HG02840 (cell line): ENCODE measurements around the gene STRN.
A peak's percentile ranks its signal among the peaks of the same experiment; 100 is the strongest.
"Not testable (repeated sequence)": the region's sequence is repeated elsewhere in the genome, so short reads cannot be mapped to it uniquely, and the experiment has no call there.

Experiments used
- ATAC-seq: cut with Tn5 transposase; IDR thresholded peaks from one replicate; pipeline ENCODE4 v1.9.1; 2021; ENCODE audit warnings: mild to moderate bottlenecking, moderate library complexity, moderate number of reproducible peaks; ENCODE audit not compliant: unreplicated experiment, low FRiP score

The STRN gene, protein sequence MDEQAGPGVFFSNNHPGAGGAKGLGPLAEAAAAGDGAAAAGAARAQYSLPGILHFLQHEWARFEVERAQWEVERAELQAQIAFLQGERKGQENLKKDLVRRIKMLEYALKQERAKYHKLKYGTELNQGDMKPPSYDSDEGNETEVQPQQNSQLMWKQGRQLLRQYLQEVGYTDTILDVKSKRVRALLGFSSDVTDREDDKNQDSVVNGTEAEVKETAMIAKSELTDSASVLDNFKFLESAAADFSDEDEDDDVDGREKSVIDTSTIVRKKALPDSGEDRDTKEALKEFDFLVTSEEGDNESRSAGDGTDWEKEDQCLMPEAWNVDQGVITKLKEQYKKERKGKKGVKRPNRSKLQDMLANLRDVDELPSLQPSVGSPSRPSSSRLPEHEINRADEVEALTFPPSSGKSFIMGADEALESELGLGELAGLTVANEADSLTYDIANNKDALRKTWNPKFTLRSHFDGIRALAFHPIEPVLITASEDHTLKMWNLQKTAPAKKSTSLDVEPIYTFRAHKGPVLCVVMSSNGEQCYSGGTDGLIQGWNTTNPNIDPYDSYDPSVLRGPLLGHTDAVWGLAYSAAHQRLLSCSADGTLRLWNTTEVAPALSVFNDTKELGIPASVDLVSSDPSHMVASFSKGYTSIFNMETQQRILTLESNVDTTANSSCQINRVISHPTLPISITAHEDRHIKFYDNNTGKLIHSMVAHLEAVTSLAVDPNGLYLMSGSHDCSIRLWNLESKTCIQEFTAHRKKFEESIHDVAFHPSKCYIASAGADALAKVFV

GRCh38 chr2:36966370-36967235, at the start of gene STRN:
Gene STRN (minus strand): TSS chr2:36966536. CDS start chr2:36966463, 73 bp downstream.
- ATAC-seq, result peak; percentile 98

DNA sequence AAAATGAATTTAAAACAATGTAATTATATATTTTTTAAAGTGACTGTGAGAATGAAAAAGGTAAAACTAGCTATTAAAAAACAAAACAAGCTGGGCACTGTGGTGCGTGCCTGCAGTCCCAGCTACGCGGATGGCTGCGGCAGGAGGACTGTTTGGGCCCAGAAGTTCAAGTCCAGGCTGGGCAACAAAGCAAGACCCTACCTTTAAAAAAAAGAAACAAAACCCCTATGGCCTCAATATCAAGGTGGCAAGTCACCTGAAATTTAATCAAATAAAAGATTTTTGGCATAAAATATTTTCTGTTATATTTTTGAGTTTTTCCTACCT, 46.9 kb upstream of the STRN start:
- ATAC-seq, result peak; percentile 10

DNA sequence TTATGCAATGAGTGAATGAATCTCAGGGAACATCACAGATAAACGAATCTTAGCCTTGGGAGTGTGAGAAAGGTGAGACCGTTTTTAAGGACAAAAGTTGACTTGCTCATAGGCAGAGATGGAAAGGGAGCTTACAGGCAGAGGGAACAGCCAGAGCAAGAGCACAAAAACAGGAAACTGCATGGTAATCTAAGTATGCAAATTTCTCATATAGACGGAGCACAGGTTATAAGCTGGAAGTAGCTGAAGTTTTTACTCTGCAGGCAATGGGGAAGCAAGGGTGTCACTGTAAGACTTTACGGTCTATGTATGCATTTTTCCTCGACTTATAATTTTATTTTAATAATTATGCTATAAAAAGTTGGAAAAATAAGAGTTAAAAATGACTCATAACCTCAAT, 44.8 kb upstream of the STRN start:
- peak; percentile 47 for ATAC-seq

DNA sequence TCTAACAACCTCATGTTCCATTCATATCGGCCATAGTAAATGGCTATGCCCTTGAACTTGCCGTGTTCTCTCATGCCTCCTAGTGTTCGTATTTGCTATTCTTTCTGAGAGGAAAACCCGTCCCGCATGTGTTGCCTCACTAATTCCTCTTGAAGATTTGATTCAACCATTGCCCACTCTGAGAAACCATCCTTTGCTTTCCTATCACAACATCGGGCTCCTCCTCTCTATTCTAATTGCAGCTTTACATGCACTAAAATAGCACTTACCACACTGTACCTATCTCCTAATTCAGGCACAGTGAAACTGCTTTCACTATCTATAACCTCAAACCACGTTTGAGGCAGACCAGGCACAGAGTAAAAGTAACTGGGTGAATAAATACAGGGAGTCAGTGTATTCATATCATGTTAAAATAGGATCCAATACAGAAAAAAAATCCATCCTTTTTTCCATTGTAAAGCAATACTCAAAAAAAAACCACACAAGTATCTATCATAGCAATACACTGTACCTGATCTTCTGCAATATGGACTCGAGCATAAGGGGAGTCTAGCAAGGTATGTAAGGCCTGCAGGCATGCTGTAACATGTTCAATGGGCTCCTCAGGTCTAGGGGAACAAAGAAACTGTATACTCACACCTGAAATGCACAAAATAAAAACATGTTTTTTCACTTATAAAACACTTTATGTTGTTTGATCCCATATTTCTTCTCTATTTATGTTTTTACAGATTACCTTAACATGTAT, 39.0 kb upstream of the STRN start:
- ATAC-seq, result peak; percentile 97

DNA sequence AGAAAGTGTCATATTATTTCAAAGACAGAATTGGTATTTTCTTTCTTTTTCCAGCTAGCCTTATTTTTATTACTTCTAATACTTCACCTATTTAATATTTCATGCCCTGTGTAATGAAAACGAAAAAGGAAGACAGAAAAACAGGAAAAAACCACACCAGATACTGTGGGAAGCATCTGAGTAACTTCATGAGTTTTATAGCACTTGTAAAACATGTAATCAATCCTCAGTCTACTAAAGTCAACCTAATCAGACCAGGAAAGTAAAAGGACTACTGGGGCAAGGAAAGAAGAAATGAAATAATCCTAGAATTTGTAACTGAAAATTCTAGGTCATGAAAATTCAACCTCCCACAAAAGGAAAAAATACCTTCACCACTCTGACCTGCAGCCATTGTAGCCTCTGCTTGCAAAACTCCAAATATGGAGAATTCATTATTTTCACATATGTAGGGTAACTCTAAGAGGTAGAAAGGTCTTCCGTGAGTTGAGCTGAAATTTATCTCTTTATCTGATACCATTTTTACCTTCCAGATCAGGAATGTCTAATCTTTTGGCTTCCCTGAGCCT, 34.7 kb upstream of the STRN start:
- ATAC-seq, result no peak

DNA sequence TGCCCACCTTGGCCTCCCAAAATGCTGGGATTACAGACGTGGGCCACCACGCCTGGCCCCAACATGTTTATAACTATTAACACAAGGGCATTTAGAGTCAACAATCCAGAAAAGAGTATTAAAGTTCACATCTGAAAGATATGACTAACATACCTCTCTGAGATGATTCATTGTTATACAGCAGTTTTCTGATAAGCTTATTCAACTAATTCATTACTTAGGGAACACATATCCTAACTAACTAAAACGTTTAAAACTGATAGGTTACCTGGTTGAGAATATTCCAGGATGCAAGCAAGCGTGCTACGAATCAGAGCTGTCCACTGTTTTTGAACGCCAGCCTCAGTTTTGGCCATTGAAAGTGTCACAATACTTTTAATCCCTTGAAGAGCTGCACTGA, 34.0 kb upstream of the STRN start:
- ATAC-seq, result no peak

DNA sequence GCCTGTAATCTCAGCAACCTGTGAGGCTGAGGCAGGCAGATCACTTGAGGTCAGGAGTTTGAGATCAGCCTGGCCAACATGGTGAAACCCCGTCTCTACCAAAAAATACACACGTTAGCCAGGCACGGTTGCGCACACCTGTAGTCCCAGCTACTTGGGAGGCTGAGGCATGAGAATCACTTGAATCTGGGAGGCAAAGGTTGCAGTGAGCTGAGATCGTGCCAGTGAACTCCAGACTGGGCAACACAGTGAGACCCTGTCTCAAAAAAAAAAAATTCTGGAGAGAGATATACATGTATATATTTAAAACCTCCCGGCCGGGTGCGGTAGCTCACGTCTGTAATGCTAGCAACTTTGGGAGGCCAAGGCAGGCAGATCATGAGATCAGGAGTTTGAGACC, 33.1 kb upstream of the STRN start:
- not testable (repeated sequence) for ATAC-seq

- no peak for ATAC-seq
Observed at GRCh38 chr2:36993841-36994620, 27.7 kb upstream of the STRN start.

- ATAC-seq, result no peak
Observed at GRCh38 chr2:36988008-36988407, 21.7 kb upstream of the STRN start.

DNA sequence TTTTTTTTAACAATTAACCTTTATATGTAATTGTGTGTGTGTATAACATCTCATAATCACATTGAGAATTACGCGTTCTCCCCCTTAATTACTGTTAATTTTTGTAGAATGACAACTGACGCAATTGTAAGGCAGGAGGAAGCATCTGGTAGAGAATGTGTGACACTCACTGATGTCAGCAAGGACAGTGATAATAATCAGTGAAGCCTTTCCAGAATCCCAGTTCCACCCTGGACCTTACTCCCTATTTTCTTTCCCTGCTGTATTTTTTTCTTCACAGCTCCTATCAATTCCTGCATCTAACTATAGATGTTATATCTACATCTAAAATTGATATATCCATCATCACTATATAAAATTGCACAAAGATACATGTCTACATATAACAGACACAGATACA, 16.1 kb upstream of the STRN start:
- ATAC-seq, result no peak

DNA sequence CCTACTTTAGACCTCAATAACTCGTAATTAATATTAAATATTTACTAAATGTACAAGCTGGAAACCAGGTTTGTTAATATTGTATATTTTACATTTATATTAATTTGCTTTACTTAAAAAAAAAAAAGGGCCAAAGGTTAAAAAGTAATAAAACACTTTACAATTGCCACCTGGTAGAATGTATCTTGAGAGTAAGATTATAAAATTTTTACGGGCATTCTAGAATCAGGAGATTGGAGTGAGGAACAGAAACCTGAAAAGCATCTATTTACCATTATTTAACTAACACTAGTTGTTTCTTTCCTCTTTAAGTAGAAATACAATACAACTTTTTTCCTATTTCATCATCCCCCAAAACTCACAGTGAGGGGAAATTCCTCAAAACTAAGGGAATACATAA, 15.6 kb upstream of the STRN start:
- no peak for ATAC-seq

DNA sequence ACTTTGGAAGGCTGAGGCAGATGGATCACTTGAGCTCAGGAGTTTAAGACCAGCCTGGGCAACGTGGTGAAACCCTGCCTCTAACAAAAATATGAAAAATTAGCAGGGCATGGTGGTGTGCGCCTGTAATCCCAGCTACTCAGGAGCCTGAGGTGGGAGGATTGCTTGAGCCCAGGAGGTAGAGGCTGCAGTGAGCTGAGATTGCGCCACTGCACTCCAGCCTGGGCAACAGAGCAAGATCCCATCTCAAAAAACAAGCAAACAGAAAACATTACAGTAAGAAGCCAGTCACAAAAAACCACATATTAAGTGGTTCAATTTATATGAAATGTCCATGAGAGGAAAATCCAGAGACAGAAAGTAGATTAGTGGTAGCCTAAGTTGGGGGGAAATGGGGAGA, 12.7 kb upstream of the STRN start:
- not testable (repeated sequence) for ATAC-seq

- ATAC-seq, result no peak
Observed at GRCh38 chr2:36976065-36976464, 9.7 kb upstream of the STRN start.

GRCh38 chr2:36975306-36975705, 9.0 kb upstream of the STRN start:
- ATAC-seq, result no peak

DNA sequence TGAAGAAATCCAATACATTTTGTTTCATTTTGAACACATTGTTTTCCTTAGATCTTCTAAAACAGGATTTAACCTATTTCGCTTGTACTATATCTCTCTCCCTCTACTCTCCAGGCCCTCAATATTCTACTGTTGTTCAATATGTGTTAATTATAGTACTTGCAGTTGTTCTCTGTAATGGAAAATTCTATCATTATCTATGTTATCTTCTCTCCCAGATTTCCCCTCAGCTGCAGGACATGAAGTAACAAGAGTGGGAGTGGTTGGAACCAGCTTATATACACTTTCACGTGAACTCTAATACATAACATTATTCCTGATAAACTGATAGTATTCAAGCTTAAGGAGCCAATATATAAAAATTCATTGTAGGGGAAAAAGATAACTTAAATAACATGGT, 7.0 kb upstream of the STRN start:
- no peak for ATAC-seq

DNA sequence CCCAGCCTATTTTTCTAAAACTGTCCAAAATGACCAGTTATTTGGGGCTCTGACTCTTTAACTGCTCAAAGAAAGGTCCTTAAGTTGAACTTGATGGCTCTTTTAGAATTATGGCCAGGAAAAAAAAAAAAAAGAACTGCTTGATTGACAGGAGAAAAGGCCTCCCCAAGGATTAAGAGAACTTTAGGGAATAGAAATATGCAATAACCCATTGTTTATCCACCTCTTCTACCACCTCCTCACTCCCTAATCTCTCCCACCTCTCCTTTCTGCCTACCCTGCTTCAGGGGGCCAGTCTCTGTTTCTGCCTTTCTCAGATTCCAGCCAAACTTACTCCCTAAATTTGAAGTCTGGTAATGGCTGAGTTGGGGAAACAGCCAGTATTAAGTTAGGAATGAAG, 5.7 kb upstream of the STRN start:
- no peak for ATAC-seq

DNA sequence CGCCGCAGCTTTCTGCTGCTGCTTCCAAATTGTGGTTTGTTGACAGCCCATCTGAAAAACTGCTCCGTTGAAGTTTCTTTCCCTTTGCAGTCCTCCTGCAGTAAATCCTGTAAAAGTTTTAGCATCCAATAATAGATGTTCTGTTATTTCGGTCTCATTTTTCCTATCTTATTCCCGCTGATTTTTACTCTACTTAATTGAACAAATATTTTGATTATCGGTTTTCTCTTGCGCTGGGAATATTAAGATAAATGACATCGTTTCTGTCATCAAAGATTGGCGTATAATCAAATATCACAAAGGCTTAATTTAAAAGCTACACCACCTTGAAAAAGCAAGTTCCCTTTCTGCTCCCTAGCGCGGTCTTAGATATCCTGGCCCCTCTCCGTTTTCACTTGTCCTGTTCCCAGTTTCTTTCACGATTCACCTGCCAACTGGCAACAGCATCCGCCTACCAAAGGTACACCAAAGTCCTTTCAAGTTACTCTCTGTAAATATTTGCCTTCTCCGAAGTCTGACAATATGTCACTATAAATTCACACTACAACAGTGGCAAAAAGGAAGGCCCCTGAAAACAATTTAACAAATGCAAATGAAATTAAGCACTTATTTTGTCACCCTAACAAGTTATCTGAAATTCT, 1.0 kb upstream of the STRN start:
- no peak for ATAC-seq

DNA sequence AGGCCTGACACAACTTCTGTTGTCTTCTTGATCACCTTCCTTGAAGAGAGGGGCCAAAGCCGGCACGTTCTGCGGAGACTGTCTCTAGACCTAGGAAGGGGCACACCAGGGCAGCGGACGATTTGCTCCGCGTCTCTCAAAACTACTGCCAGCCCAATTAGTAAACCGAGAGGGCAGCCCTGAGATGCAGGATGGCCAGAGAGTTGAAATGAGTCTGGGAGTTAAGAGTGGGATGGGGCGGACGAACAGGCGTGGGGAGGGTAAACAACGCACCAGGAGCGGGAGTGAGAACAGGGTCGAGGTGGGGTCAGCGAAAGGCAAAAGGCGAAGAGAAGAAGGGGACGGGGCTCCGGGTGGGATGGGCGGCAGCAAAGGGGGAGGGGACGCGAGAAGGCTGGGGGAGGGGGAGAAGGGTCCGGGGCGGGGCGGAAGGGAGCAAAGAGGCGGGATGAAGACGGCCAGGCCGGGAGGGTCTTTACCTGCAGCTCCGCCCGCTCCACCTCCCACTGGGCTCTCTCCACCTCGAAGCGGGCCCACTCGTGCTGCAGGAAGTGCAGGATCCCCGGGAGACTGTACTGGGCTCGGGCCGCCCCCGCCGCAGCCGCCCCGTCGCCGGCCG, 476 bp downstream of the STRN start:
- peak; percentile 34 for ATAC-seq
